ENCODE data around the gene SARDH. TPM values are rescaled to one million over a fixed set of nuclear protein-coding genes. Genes with fewer than 3 reads are reported as not detected.
"Not testable (repeated sequence)": the region's sequence is repeated elsewhere in the genome, so short reads cannot be mapped to it uniquely, and the experiment has no call there.

The SARDH gene
- total and polyA plus RNA-seq, 9 donors: 4.9 to 7.1 (median 5.7) TPM

DNA sequence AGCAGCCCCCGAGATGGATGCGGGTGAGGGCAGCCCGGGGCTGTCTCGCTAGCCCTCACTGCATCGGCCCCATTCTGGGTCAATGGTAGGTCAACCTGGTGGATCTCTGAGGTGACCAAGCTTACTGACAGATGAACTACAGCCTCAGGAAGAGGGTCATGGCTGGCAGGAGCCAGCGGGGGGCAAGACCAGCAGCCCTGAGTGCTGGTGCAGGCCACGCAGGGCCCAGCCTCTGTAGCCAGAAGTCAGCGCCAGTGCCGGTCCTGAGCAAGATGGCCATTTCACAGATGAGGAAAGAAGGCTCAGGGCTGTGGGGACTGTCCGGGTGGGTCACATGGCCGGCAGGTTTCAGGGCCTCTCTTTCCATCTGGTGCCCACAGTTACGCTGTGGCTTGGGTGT, 107.0 kb downstream of the SARDH start:
- H3K9me3 ChIP-seq (replicated peaks; ENCODE audit: control insufficient read depth, low read depth, low read length): no peaks in the 10 kb centered on the region
- 80% methylated on average over 11 of the region's 12 CpGs for WGBS (ENCODE audit: insufficient coverage)
- DNase-seq: no peak
- no peak overlapping the region for H3K4me3 ChIP-seq (ENCODE audit: low read length)
- peaks cover 19% of the 10 kb centered on the region for H3K27me3 ChIP-seq (ENCODE audit: control insufficient read depth, insufficient read depth, low read length)
- no peak overlapping the region for H3K27ac ChIP-seq (ENCODE audit: low read length)
- no peaks in the 10 kb centered on the region for H3K36me3 ChIP-seq (ENCODE audit: control insufficient read depth, insufficient read depth, low read length)
- peaks cover 25% of the 10 kb centered on the region for H3K4me1 ChIP-seq (ENCODE audit: control insufficient read depth, insufficient read depth, low read length)

DNA sequence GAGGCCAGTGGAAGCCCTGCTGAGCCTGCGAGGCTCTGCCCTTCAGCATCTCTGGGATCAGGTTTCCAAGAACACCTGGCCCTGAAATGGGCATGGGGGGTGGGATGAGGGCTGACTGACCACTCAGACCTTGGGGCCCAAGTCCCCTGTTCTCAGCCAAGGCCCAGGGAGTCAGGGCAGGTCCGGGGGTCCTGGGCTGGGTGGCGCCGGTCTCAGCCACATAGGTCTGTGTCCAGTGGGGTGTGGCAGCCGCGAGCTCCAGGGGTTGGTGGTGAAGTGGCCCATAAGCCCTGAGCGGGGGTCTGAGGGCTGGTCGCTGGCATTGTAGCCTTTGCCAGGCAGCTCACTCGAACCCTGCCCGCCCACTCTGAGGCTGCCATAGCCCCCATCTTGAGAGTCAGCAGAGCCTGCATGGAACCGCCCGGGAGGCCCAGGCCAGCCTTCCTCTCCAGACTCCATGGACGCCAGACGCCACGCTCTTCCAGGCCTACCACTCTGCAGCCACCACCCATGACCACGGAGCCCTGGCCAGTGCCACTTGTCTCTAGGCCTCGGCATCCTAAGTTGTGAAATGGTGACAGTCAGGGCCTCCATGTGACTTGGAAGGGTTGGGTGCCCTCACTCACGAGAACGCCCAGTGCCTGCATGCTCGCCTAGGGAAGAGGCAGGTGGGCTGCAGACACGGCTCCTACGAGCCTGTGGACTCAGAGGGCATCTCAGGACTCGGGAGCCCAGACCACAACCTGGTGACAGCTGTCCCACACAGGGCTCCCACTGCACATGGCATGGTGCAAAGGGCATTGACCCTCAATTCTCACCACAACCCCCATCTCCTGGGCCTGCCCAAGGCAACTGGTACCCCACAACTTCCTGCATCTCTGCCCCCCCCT, 108.7 kb downstream of the SARDH start:
- Histone ChIP-seq H3K36me3 (ENCODE audit: control insufficient read depth, insufficient read depth, low read length) (no peaks in the 10 kb centered on the region), H3K4me3 (ENCODE audit: low read length) (no peak overlapping the region), H3K27me3 (ENCODE audit: control insufficient read depth, insufficient read depth, low read length) (peaks cover 16% of the 10 kb centered on the region), H3K4me1 (ENCODE audit: control insufficient read depth, insufficient read depth, low read length) (peaks cover 13% of the 10 kb centered on the region), H3K27ac (ENCODE audit: low read length) (no peak overlapping the region), H3K9me3 (replicated peaks; ENCODE audit: control insufficient read depth, low read depth, low read length) (no peaks in the 10 kb centered on the region)
- WGBS (ENCODE audit: insufficient coverage): 84% methylated on average over 22 of the region's 23 CpGs
- no peak for DNase-seq

DNA sequence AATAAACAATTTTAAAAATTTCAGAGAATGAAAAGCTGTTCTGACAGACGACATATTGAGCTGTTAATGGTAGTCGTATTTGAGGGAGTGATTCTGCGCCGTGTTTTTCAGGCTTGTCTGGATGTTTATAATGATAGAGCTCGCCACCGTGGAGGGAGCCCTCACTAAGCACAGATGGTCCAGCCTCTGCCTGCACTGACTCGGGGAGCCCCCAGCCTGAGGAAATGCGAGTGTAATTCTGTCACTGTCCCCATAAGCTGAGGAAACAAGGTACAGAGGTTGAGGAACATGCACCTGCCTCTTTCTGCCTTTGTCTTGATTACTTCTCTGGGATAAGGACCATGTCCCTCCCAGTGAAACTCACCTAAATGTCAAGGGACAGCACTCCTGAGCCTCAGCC, 109.4 kb downstream of the SARDH start:
- no peaks in the 10 kb centered on the region for H3K9me3 ChIP-seq (replicated peaks; ENCODE audit: control insufficient read depth, low read depth, low read length)
- H3K27me3 ChIP-seq (ENCODE audit: control insufficient read depth, insufficient read depth, low read length): peaks cover 15% of the 10 kb centered on the region
- H3K36me3 ChIP-seq (ENCODE audit: control insufficient read depth, insufficient read depth, low read length): no peaks in the 10 kb centered on the region
- WGBS (ENCODE audit: insufficient coverage): 73% methylated on average over 6 of the region's 8 CpGs
- H3K27ac ChIP-seq (ENCODE audit: low read length): no peak overlapping the region
- H3K4me1 ChIP-seq (ENCODE audit: control insufficient read depth, insufficient read depth, low read length): peaks cover 6% of the 10 kb centered on the region
- H3K4me3 ChIP-seq (ENCODE audit: low read length): no peak overlapping the region
- no peak for DNase-seq

DNA sequence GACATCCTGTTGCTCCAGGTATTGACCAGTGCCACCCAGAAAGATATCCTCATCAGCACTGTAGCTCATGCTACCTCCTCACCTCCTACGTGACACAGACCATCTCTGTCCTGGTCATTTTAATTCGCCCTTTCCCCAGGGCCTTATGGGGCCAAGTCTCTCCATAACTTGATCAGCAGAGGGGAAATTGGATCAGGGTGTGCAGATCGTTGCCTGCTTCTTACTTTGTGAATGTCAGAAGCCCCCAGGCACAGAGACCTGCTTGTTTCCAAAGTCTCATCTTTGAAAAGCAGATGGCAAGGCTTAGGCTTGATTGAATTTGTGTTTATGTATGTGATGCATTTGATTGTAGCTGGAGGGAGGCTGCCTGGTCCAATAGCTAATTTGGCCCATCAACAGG, 110.8 kb downstream of the SARDH start:
- H3K27me3 ChIP-seq (ENCODE audit: control insufficient read depth, insufficient read depth, low read length): peaks cover 18% of the 10 kb centered on the region
- no CpG with 5 or more reads among the region's 3 CpGs for WGBS (ENCODE audit: insufficient coverage)

DNA sequence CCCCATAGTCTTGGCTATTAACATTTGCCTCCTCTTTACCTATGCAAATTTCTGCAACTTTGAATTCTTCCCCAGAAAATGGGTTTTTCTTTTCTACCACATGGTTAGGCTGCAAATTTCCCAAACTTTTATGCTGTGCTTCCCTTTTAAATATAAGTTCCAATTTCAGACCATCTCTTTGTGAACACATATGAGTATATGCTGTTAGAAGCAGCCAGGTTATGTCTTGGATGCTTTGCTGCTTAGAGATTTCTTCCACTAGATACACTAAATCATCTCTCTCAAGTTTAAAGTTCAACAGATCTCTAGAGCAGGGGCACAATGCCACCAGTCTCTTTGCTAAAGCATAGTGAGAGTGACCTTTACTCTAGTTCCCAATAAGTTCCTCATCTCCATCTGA, 112.1 kb downstream of the SARDH start:
- not testable (repeated sequence) for DNase-seq; H3K36me3 ChIP-seq (ENCODE audit: control insufficient read depth, insufficient read depth, low read length); H3K9me3 ChIP-seq (replicated peaks; ENCODE audit: control insufficient read depth, low read depth, low read length); H3K4me3 ChIP-seq (ENCODE audit: low read length); H3K27ac ChIP-seq (ENCODE audit: low read length); H3K4me1 ChIP-seq (ENCODE audit: control insufficient read depth, insufficient read depth, low read length)
- H3K27me3 ChIP-seq (ENCODE audit: control insufficient read depth, insufficient read depth, low read length): peaks cover 26% of the 10 kb centered on the region

More for the DNA sequence above, 110.8 kb downstream of the SARDH start:
- Histone ChIP-seq H3K36me3 (ENCODE audit: control insufficient read depth, insufficient read depth, low read length) (no peaks in the 10 kb centered on the region), H3K4me1 (ENCODE audit: control insufficient read depth, insufficient read depth, low read length) (no peaks in the 10 kb centered on the region), H3K27ac (ENCODE audit: low read length) (no peak overlapping the region), H3K4me3 (ENCODE audit: low read length) (no peak overlapping the region), H3K9me3 (replicated peaks; ENCODE audit: control insufficient read depth, low read depth, low read length) (no peaks in the 10 kb centered on the region)
- no peak for DNase-seq

DNA sequence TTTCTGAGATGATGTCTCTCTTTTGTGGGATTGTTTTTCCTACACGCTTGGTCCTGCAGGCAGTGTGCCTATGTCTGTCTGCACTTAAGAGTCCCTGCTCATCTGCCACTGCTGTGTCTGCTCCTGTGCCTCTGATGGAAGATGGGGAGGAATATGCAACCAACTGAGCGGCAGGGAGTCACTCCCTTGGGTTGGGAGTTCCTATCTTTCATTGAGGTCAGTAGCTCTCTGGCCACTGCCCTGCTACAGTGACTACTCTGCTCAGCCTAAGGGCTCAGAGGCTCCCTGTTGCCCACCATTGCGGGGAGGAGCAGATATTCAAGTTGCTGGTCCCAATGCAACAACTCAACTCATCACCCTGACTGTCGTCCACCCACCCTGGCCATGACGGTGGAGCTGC, 115.6 kb downstream of the SARDH start:
- H3K27me3 ChIP-seq (ENCODE audit: control insufficient read depth, insufficient read depth, low read length): peaks cover 43% of the 10 kb centered on the region

DNA sequence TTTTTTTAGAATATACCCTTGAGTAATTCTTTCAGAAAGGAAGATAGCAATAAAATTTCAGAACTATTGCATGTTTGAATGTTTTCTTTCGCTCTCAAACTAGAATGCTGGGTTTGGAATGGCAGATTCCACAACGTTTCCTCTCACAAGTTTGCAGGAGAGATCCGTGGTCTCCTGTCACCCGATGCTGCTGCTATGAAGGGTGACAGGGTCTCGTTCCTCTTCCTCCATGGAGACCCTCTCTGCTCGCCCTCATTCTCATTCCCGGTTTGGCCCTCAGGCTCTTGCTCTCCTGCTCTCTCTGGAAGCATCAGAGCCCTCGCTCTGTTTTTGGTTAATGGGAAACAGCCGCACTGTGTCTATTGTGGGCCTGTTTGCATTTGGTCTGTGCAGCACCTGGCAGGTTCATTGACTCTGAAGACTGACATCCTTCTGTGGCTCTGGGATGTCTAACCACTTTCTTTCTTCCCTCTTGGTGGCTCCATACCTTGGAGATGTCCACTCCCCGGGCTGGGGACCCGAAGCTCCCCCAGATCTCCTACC, 116.4 kb downstream of the SARDH start:
- Histone ChIP-seq H3K4me1 (ENCODE audit: control insufficient read depth, insufficient read depth, low read length) (no peaks in the 10 kb centered on the region), H3K27ac (ENCODE audit: low read length) (no peak overlapping the region), H3K4me3 (ENCODE audit: low read length) (no peak overlapping the region), H3K27me3 (ENCODE audit: control insufficient read depth, insufficient read depth, low read length) (peaks cover 51% of the 10 kb centered on the region), H3K36me3 (ENCODE audit: control insufficient read depth, insufficient read depth, low read length) (no peaks in the 10 kb centered on the region), H3K9me3 (replicated peaks; ENCODE audit: control insufficient read depth, low read depth, low read length) (no peaks in the 10 kb centered on the region)
- no peak for DNase-seq
- 39% methylated on average over 9 of the region's 11 CpGs for WGBS (ENCODE audit: insufficient coverage)

More for the DNA sequence above, 115.6 kb downstream of the SARDH start:
- H3K4me1 ChIP-seq (ENCODE audit: control insufficient read depth, insufficient read depth, low read length): no peaks in the 10 kb centered on the region
- no peak for DNase-seq
- H3K36me3 ChIP-seq (ENCODE audit: control insufficient read depth, insufficient read depth, low read length): no peaks in the 10 kb centered on the region
- no peaks in the 10 kb centered on the region for H3K9me3 ChIP-seq (replicated peaks; ENCODE audit: control insufficient read depth, low read depth, low read length)
- H3K27ac ChIP-seq (ENCODE audit: low read length): no peak overlapping the region
- 79% methylated on average over 3 of the region's 5 CpGs for WGBS (ENCODE audit: insufficient coverage)
- no peak overlapping the region for H3K4me3 ChIP-seq (ENCODE audit: low read length)

DNA sequence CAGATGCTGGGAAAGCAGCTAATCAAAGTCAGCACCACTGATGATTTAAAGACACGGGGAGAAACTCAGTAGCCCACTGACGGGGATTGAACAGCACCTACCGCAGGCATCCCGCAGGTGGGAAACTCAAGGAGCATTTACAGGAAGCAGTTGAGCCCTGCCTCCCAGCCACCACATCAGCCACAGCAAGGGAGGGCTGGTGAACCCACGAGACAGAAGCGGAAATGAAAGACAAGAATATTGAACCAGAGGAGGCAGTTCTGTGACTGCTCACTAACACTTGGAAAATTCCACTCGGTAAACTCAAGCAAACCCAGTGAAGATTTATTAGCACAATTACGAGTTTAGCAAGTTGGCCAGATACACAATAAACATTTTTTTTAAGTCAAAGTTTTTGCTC, 118.4 kb downstream of the SARDH start:
- Histone ChIP-seq H3K9me3 (replicated peaks; ENCODE audit: control insufficient read depth, low read depth, low read length) (no peaks in the 10 kb centered on the region), H3K27ac (ENCODE audit: low read length) (no peak overlapping the region), H3K4me3 (ENCODE audit: low read length) (no peak overlapping the region), H3K4me1 (ENCODE audit: control insufficient read depth, insufficient read depth, low read length) (no peaks in the 10 kb centered on the region), H3K36me3 (ENCODE audit: control insufficient read depth, insufficient read depth, low read length) (no peaks in the 10 kb centered on the region), H3K27me3 (ENCODE audit: control insufficient read depth, insufficient read depth, low read length) (peaks cover 64% of the 10 kb centered on the region)
- no peak for DNase-seq
- WGBS (ENCODE audit: insufficient coverage): 10% methylated on average over 4 of the region's 8 CpGs

DNA sequence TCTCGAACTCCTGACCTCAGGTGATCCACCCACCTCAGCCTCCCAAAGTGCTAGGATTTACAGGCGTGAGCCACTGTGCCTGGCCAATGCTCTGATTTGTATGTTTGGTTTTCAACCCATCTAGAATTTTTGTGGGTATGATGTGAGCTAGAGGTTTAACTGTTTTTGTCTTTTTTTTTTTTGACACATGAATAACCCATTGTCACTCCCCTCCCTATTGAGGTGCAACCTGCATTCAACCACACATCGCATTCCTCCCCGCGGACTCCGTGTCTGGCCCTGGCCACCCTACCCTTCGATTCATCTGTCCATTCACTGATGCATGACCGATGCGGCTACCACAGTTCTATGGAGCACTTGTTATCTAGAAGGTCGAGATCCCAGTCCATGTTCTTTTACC, 119.4 kb downstream of the SARDH start:
- H3K36me3 ChIP-seq (ENCODE audit: control insufficient read depth, insufficient read depth, low read length): no peaks in the 10 kb centered on the region
- H3K4me3 ChIP-seq (ENCODE audit: low read length): no peak overlapping the region
- no peaks in the 10 kb centered on the region for H3K4me1 ChIP-seq (ENCODE audit: control insufficient read depth, insufficient read depth, low read length)
- peaks cover 74% of the 10 kb centered on the region for H3K27me3 ChIP-seq (ENCODE audit: control insufficient read depth, insufficient read depth, low read length)
- no peak for DNase-seq
- no peaks in the 10 kb centered on the region for H3K9me3 ChIP-seq (replicated peaks; ENCODE audit: control insufficient read depth, low read depth, low read length)
- no peak overlapping the region for H3K27ac ChIP-seq (ENCODE audit: low read length)
- 95% methylated on average over 8 of the region's 10 CpGs for WGBS (ENCODE audit: insufficient coverage)

DNA sequence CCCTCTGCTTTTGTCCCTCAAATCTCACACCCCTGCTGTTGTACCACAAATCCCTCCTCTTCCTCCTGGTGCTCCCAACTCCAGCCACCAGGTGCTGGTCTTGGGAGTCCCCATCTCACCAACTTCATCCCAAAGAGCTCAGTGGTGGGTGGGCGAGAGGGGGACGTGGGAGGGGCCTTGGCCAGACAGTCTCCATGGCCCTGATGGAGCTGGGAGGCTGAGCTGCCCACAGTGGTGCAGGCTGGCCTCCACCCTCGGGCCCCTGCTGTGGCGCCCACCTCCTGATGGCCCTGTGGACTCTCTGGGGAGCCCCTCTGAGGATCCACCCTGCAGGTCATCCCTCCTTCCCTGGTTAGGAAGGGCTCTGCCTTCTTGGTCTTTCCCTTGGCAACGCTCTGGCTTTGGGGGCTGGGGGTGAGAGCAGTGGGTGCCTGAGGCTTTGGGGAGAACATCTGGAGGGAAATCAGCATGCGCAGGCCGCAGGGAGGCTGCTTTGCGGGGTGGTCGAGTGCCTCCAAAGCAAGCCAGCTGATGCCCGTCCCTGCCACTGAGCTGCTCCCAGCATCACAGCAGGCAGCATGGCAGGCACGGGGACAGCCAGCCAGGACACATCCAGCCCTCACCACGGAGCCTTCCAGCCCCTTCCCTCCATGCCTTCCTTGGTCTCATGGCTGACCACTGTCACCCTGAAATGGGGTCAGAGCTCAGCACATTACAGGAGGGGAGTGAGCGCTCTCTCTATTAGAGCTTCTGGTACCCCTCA, 121.3 kb downstream of the SARDH start:
- Histone ChIP-seq H3K27me3 (ENCODE audit: control insufficient read depth, insufficient read depth, low read length) (peaks cover 79% of the 10 kb centered on the region), H3K4me3 (ENCODE audit: low read length) (no peak overlapping the region), H3K9me3 (replicated peaks; ENCODE audit: control insufficient read depth, low read depth, low read length) (no peaks in the 10 kb centered on the region), H3K4me1 (ENCODE audit: control insufficient read depth, insufficient read depth, low read length) (no peaks in the 10 kb centered on the region), H3K36me3 (ENCODE audit: control insufficient read depth, insufficient read depth, low read length) (no peaks in the 10 kb centered on the region), H3K27ac (ENCODE audit: low read length) (no peak overlapping the region)
- 70% methylated on average over 11 of the region's 13 CpGs for WGBS (ENCODE audit: insufficient coverage)
- no peak for DNase-seq
